Uterine smooth muscle cell (primary cell): ENCODE measurements around the gene BEND3. TPM values are rescaled to one million over a fixed set of nuclear protein-coding genes. Genes with fewer than 3 reads are reported as not detected.

Experiments used
- total RNA-seq: library from RNA; depleted of rRNA; stranded (reverse); fragments of >200 nt; gene quantifications from 2 replicates; pipeline ENCODE4 v1.2.3, GENCODE V29; 2014

The BEND3 gene
- 1.2 and 2.2 TPM in 2 replicates for total RNA-seq

DNA sequence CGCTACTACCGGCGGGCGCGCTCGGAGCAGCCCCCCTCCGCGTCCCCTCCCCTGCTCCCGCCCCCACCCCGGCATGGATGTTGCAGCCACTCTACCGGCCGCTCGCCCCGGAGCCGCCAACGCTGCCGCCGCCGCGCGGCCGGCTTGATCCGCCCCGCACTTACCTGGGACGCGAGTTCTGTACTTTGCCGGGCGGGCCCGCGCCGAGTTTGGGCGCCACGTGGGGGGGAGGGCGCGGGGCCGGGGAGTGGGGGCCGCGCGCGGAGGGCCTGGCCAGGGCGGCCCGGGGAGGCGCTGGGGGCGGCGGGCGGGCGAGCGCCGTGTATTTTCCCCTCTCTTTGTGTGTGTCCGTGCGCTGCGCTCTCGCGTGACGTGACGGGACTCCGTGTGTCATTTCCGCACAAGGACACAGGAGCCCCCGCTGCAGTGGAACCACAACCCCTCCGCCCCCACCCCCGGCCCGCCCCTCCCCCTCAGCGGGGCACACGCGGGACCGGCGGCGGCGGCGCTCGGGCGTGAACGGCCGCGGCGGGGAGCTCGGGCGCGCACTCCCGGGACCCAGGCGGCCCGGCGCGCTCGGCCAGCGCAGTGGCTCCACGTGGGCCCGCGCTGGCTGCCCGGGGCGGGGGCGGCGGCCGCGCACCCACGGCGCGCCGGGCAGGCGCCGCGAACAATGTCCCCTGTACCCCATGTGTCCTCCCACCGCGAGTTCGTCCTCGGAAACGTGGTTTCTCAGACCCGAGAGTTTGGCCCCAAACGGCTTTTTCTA is at the start of gene BEND3:
BEND3 (minus strand) TSS at position 590 of the 769 bp plus-strand sequence. CDS start 16,230 bp downstream, outside the sequence.

Other genes starting within 250 kb of the BEND3 start
- 0.66 and 1.2 TPM in 2 replicates for gene CD24, start 140.8 kb downstream of the BEND3 start, total RNA-seq
- 12.5 and 12.9 TPM in 2 replicates for gene MTRES1, start 87.3 kb downstream of the BEND3 start, total RNA-seq